H1 (cell line): Measurements from ENCODE around the gene CCDC92B. TPM values are rescaled to one million over a fixed set of nuclear protein-coding genes. Genes with fewer than 3 reads are reported as not detected.

Experiments used
- CTCF ChIA-PET: fragments of 300-600 bp; sonication (Branson Sonifier 250); formaldehyde crosslinking; loops from one replicate; lab custom pipeline; 2021; ENCODE audit not compliant: partially characterized antibody; lab: Charles Lee
- POLR2A ChIA-PET: fragments of 300-600 bp; sonication (Branson Sonifier 250); formaldehyde crosslinking; loops from one replicate; lab custom pipeline; 2021; ENCODE audit warnings: inconsistent platforms; ENCODE audit not compliant: partially characterized antibody; lab: Charles Lee
- DNase-seq, 2 experiments: peaks; one replicate each; pipeline versions ENCODE4 v3.0.0 to v3.0.0-alpha.2; 2010 to 2022; ENCODE audit warnings: low spot score in 2 of 2, low read depth in 1 of 2, mixed read lengths in 1 of 2
- FAIRE-seq: peaks from 2 replicates; lab custom pipeline; 2011; peaks lifted over from hg19 to GRCh38; lab: Jason Lieb, UNC
- H2AFZ ChIP-seq: 2 replicates; pipeline ENCODE4 v1.8.1; 2012; ENCODE audit warnings: low read length, inconsistent platforms
- H2AK5ac ChIP-seq: 2 replicates; pipeline ENCODE4 v1.6.1; 2013; ENCODE audit warnings: low read depth, low read length
- H2BK120ac ChIP-seq: replicated peaks from 2 replicates; pipeline ENCODE3; 2013; ENCODE audit warnings: low read depth, low read length, inconsistent platforms
- H2BK12ac ChIP-seq: 2 replicates; pipeline ENCODE4 v1.6.1; 2013; ENCODE audit warnings: low read depth, low read length
- H2BK15ac ChIP-seq: 2 replicates; pipeline ENCODE4 v1.6.1; 2013; ENCODE audit warnings: low read length
- H2BK20ac ChIP-seq: 2 replicates; pipeline ENCODE4 v1.6.1; 2013; ENCODE audit warnings: low read length
- H2BK5ac ChIP-seq: 2 replicates; pipeline ENCODE4 v1.6.1; 2013; ENCODE audit warnings: low read depth, low read length
- H3K14ac ChIP-seq: 2 replicates; pipeline ENCODE4 v1.6.1; 2013; ENCODE audit warnings: inconsistent platforms; ENCODE audit not compliant: insufficient read length
- H3K18ac ChIP-seq: 2 replicates; pipeline ENCODE4 v1.6.1; 2013; ENCODE audit warnings: low read length; ENCODE audit errors: extremely low read depth
- H3K23ac ChIP-seq: 2 replicates; pipeline ENCODE4 v1.6.1; 2013; ENCODE audit warnings: inconsistent platforms; ENCODE audit not compliant: insufficient read length
- H3K23me2 ChIP-seq: 2 replicates; pipeline ENCODE4 v1.6.1; 2013; ENCODE audit warnings: low read depth, low read length
- H3K27ac ChIP-seq: 2 replicates; pipeline ENCODE4 v1.6.1; 2011; ENCODE audit warnings: low read depth, low read length, inconsistent platforms
- H3K27me3 ChIP-seq, 4 experiments: replicated peaks in 1 of 4; 1 replicate in 1 of 4; 2 replicates in 3 of 4; pipeline versions ENCODE4 v1.6.1 to v1.8.1; 2011 to 2013; ENCODE audit warnings: low read length in 3 of 4, mild to moderate bottlenecking in 3 of 4, inconsistent platforms in 2 of 4, mixed read lengths in 2 of 4, moderate library complexity in 1 of 4; ENCODE audit not compliant: control insufficient read depth in 3 of 4, insufficient read depth in 3 of 4; ENCODE audit errors: extremely low read depth in 1 of 4
- H3K36me3 ChIP-seq, 4 experiments: 2 replicates each; pipeline versions ENCODE4 v1.6.1 to v1.8.1; 2011 to 2013; ENCODE audit warnings: mild to moderate bottlenecking in 4 of 4, low read length in 3 of 4, moderate library complexity in 2 of 4, control low read depth in 1 of 4, inconsistent platforms in 1 of 4; ENCODE audit not compliant: insufficient read depth in 4 of 4, control insufficient read depth in 2 of 4
- H3K4ac ChIP-seq: replicated peaks from 2 replicates; pipeline ENCODE3; 2013; ENCODE audit warnings: low read length, low read depth, mixed read lengths, inconsistent platforms; ENCODE audit not compliant: insufficient read length
- H3K4me1 ChIP-seq, 4 experiments: replicated peaks in 1 of 4; 1 replicate in 1 of 4; 2 replicates in 3 of 4; pipeline versions ENCODE4 v1.6.1 to v1.8.1; 2011 to 2013; ENCODE audit warnings: low read length in 3 of 4, inconsistent platforms in 2 of 4, mixed read lengths in 1 of 4; ENCODE audit not compliant: insufficient read depth in 4 of 4, control insufficient read depth in 3 of 4
- H3K4me2 ChIP-seq, 2 experiments: 2 replicates each; pipeline versions ENCODE4 v1.6.1 to v1.8.1; 2011 to 2013; ENCODE audit warnings: low read depth in 2 of 2, low read length in 2 of 2, control low read depth in 1 of 2, inconsistent platforms in 1 of 2, mild to moderate bottlenecking in 1 of 2; ENCODE audit not compliant: insufficient read depth in 1 of 2
- H3K4me3 ChIP-seq, 4 experiments: fragments of 200-600, 300-600 bp in 1 of 4; sonication (generic), shearing (Covaris generic), sonication (Bioruptor Twin) in 1 of 4; 2 replicates each; pipeline versions ENCODE4 v1.5.1 to v1.8.1; 2011 to 2016; ENCODE audit warnings: low read length in 4 of 4, low read depth in 3 of 4, control low read depth in 2 of 4, inconsistent platforms in 2 of 4, mild to moderate bottlenecking in 2 of 4, mixed read lengths in 1 of 4, moderate library complexity in 1 of 4; ENCODE audit not compliant: insufficient read depth in 2 of 4; ENCODE audit errors: extremely low read depth in 1 of 4
- H3K56ac ChIP-seq: replicated peaks from 2 replicates; pipeline ENCODE3; 2013; ENCODE audit warnings: low read depth, mild to moderate bottlenecking, mixed read lengths, low read length, inconsistent platforms; ENCODE audit not compliant: insufficient read length
- H3K79me1 ChIP-seq: 2 replicates; pipeline ENCODE4 v1.6.1; 2013; ENCODE audit warnings: low read depth, low read length, control low read depth
- H3K79me2 ChIP-seq, 2 experiments: 2 replicates each; pipeline versions ENCODE4 v1.6.1 to v1.8.1; 2012 to 2013; ENCODE audit warnings: low read length in 2 of 2, mild to moderate bottlenecking in 2 of 2, inconsistent platforms in 1 of 2; ENCODE audit not compliant: insufficient read depth in 2 of 2, control insufficient read depth in 1 of 2
- H3K9ac ChIP-seq, 4 experiments: replicated peaks in 1 of 4; 1 replicate in 1 of 4; 2 replicates in 3 of 4; pipeline versions ENCODE4 v1.6.1 to v1.8.1; 2011 to 2013; ENCODE audit warnings: low read depth in 3 of 4, low read length in 3 of 4, control low read depth in 2 of 4, mild to moderate bottlenecking in 2 of 4, moderate library complexity in 2 of 4, inconsistent platforms in 1 of 4; ENCODE audit errors: extremely low read depth in 1 of 4
- H3K9me3 ChIP-seq, 2 experiments: 2 replicates each; pipeline versions ENCODE4 v1.6.1 to v1.8.1; 2012 to 2013; ENCODE audit warnings: mild to moderate bottlenecking in 2 of 2, moderate library complexity in 2 of 2, control low read depth in 1 of 2, inconsistent platforms in 1 of 2, low read depth in 1 of 2, low read length in 1 of 2, mixed read lengths in 1 of 2; ENCODE audit not compliant: insufficient read depth in 2 of 2
- H4K20me1 ChIP-seq, 2 experiments: replicated peaks in 1 of 2; 2 replicates each; pipeline versions ENCODE3 to v1.8.1; 2011 to 2013; ENCODE audit warnings: inconsistent platforms in 2 of 2, low read length in 2 of 2, mild to moderate bottlenecking in 1 of 2; ENCODE audit not compliant: insufficient read depth in 2 of 2, control insufficient read depth in 1 of 2
- H4K5ac ChIP-seq: 2 replicates; pipeline ENCODE4 v1.6.1; 2013; ENCODE audit warnings: low read length, low read depth, mixed read lengths, inconsistent platforms; ENCODE audit not compliant: insufficient read length
- H4K8ac ChIP-seq: 2 replicates; pipeline ENCODE4 v1.8.0; 2013; ENCODE audit warnings: mild to moderate bottlenecking, moderate library complexity, low read length, inconsistent platforms; ENCODE audit not compliant: insufficient read depth; ENCODE audit errors: extremely low read depth
- H4K91ac ChIP-seq: replicated peaks from 2 replicates; pipeline ENCODE3; 2013; ENCODE audit warnings: low read length, mixed read lengths, inconsistent platforms; ENCODE audit not compliant: insufficient read length
- BCL11A ChIP-seq, 2 experiments: IDR thresholded peaks; one replicate each; pipeline ENCODE4 v1.6.1; 2011; ENCODE audit warnings: low read depth in 2 of 2, low read length in 2 of 2, mild to moderate bottlenecking in 2 of 2
- EGR1 ChIP-seq: IDR thresholded peaks from 2 replicates; pipeline ENCODE4 v1.6.1; 2011; ENCODE audit warnings: low read depth, low read length, borderline replicate concordance
- HDAC6 ChIP-seq: IDR thresholded peaks from one replicate; pipeline ENCODE4 v1.7.1; 2012; ENCODE audit warnings: low read depth, mild to moderate bottlenecking, inconsistent platforms, low read length, moderate library complexity
- NRF1 ChIP-seq: IDR thresholded peaks from 2 replicates; pipeline ENCODE4 v1.6.1; 2011; ENCODE audit warnings: mild to moderate bottlenecking, low read depth, low read length, improper control_type of control experiment
- POLR2A ChIP-seq, 2 experiments: IDR thresholded peaks; 1 replicate in 1 of 2; 2 replicates in 1 of 2; pipeline ENCODE4 v1.6.1; 2011; ENCODE audit warnings: low read depth in 2 of 2, low read length in 2 of 2, mild to moderate bottlenecking in 2 of 2; ENCODE audit errors: control extremely low read depth in 1 of 2
- RXRA ChIP-seq: IDR thresholded peaks from 2 replicates; pipeline ENCODE4 v1.6.1; 2011; ENCODE audit warnings: low read depth, mild to moderate bottlenecking, low read length, moderate library complexity; ENCODE audit not compliant: insufficient read depth
- SP1 ChIP-seq: IDR thresholded peaks from 2 replicates; pipeline ENCODE4 v1.6.1; 2011; ENCODE audit warnings: low read depth, low read length
- SRF ChIP-seq: IDR thresholded peaks from 2 replicates; pipeline ENCODE4 v1.6.1; 2011; ENCODE audit warnings: mild to moderate bottlenecking, low read depth, low read length, moderate library complexity
- SUZ12 ChIP-seq: fragments of 200-600 bp; sonication (generic); IDR thresholded peaks from 2 replicates; pipeline ENCODE4 v1.6.1; 2012; ENCODE audit warnings: mild to moderate bottlenecking, inconsistent platforms, low read length, moderate library complexity, mixed read lengths
- TAF7 ChIP-seq: optimal IDR thresholded peaks from 2 replicates; pipeline ENCODE3; 2011; ENCODE audit warnings: low read depth, mild to moderate bottlenecking, inconsistent platforms, low read length, moderate library complexity, borderline replicate concordance
- USF2 ChIP-seq: IDR thresholded peaks from 2 replicates; pipeline ENCODE4 v1.6.1; 2011; ENCODE audit warnings: low read length, improper control_type of control experiment
- WGBS, 2 experiments: shearing (Covaris generic) in 1 of 2; methylation state at CpG; one replicate each; pipeline versions ENCODE4 v1.1.6 to v1.1.7; 2013 to 2015; ENCODE audit warnings: low lambda C conversion rate in 2 of 2, mixed read lengths in 2 of 2, inconsistent platforms in 1 of 2, low coverage in 1 of 2, missing lambda C conversion rate in 1 of 2; ENCODE audit not compliant: insufficient replicate concordance in 2 of 2, insufficient coverage in 1 of 2, insufficient read length in 1 of 2; ENCODE audit errors: extremely low coverage in 1 of 2, missing lambda C conversion rate in 1 of 2; 5-methylcytosine and 5-hydroxymethylcytosine counted together
- polyA plus RNA-seq, 7 experiments: library from polyadenylated mRNA; depleted of rRNA in 3 of 7; stranded (reverse) in 5 of 7; unstranded in 2 of 7; fragments of >200 nt in 5 of 7; fragments of 200-250 nt in 2 of 7; gene quantifications; 1 replicate in 5 of 7; 2 replicates in 1 of 7; 4 replicates in 1 of 7; pipeline versions ENCODE4 v1.2.1 to v1.2.3, GENCODE V29; 2011 to 2013; ENCODE audit warnings: missing spikeins in 2 of 7, mixed read lengths in 2 of 7
- total RNA-seq: library from RNA; stranded (reverse); fragmentation: NEBNext Ultra II Directional; extraction: Animal tissue kit (Norgen Biotek cat#: 25700); gene quantifications from 2 replicates; pipeline ENCODE4 v1.2.1, GENCODE V29; 2021

The CCDC92B gene
- total and polyA plus RNA-seq, 2 of the 8 experiments (the other 6 are each of a cell fraction or from before 2014, with no cell fraction given), result 5.5 to 12.1 TPM

GRCh38 chr17:2705888-2706795, 43.3 kb downstream of the CCDC92B start:
- H2BK15ac ChIP-seq, result no peak overlapping the region
- CTCF ChIA-PET, result interaction anchor here (0.6 to 5.8 kb wide), 10 partner anchors 9 to 290 kb away, joined by 3 to 62 read pairs (median 4); no protein-coding TSS in a partner anchor
- H2BK12ac ChIP-seq, result no peak overlapping the region
- no peak overlapping the region for H3K4me3 ChIP-seq
- POLR2A ChIA-PET, result interaction anchor here (0.9 to 2.2 kb wide), 5 partner anchors 9 to 19 kb away, joined by 3 to 6 read pairs (median 5); no protein-coding TSS in a partner anchor
- no peak overlapping the region for H3K4ac ChIP-seq
- no peak overlapping the region for H4K8ac ChIP-seq
- H3K9me3 ChIP-seq, result no peaks in the 10 kb centered on the region
- H4K5ac ChIP-seq, result no peak overlapping the region
- H3K23ac ChIP-seq, result no peak overlapping the region
- H3K36me3 ChIP-seq, result peaks cover 0 to 11% (median 6%) of the 10 kb centered on the region in 4 experiments; a peak in 5 of 8 replicates
- FAIRE-seq (no peak), DNase-seq (no peak)
- H3K14ac ChIP-seq, result no peak overlapping the region
- peaks cover 10 to 36% of the 10 kb centered on the region in 2 experiments for H4K20me1 ChIP-seq
- H2BK120ac ChIP-seq, result no peak overlapping the region
- H3K9ac ChIP-seq, result no peak overlapping the region
- H2BK5ac ChIP-seq, result no peak overlapping the region
- no peak overlapping the region for H2AFZ ChIP-seq
- peaks cover 21 to 60% of the 10 kb centered on the region in 2 experiments; a peak in 3 of 4 replicates for H3K79me2 ChIP-seq
- H3K18ac ChIP-seq, result no peak overlapping the region
- peaks cover 4 to 27% (median 20%) of the 10 kb centered on the region in 4 experiments; a peak in 6 of 7 replicates for H3K4me1 ChIP-seq
- no peak overlapping the region for H3K27ac ChIP-seq
- no peak overlapping the region for H4K91ac ChIP-seq
- 94% methylated on average over 25 of the region's 25 CpGs; no CpG with 5 or more reads in 1 of the 2 experiments for WGBS, 2 experiments
- peaks cover 17% of the 10 kb centered on the region for H3K79me1 ChIP-seq
- H2BK20ac ChIP-seq, result no peak overlapping the region
- no peak overlapping the region for H2AK5ac ChIP-seq
- H3K4me2 ChIP-seq, result no peak overlapping the region
- H3K27me3 ChIP-seq, result peaks cover 0 to 9% (median 5%) of the 10 kb centered on the region in 4 experiments; a peak in 5 of 7 replicates
- H3K56ac ChIP-seq, result no peak overlapping the region
- H3K23me2 ChIP-seq, result peaks cover 6% of the 10 kb centered on the region; the same call in 1 of the 2 replicates
- no peak for TF ChIP-seq SRF
- no peak for TF ChIP-seq SUZ12
- no peak for TF ChIP-seq TAF7
- TF ChIP-seq HDAC6, result no peak
- no peak for TF ChIP-seq BCL11A (IDR thresholded peaks at IDR 0.05; ENCODE audit: low read depth in 2 of 2, low read length in 2 of 2)
- no peak for TF ChIP-seq RXRA
- TF ChIP-seq SP1, result no peak
- TF ChIP-seq EGR1, result no peak
- TF ChIP-seq POLR2A (IDR thresholded peaks at IDR 0.05; ENCODE audit: control extremely low read depth in 1 of 2, low read depth in 2 of 2, low read length in 2 of 2), result no peak
- TF ChIP-seq NRF1, result no peak
- no peak for TF ChIP-seq USF2
